ENCODE data around the gene GCA.

Gene GCA

DNA sequence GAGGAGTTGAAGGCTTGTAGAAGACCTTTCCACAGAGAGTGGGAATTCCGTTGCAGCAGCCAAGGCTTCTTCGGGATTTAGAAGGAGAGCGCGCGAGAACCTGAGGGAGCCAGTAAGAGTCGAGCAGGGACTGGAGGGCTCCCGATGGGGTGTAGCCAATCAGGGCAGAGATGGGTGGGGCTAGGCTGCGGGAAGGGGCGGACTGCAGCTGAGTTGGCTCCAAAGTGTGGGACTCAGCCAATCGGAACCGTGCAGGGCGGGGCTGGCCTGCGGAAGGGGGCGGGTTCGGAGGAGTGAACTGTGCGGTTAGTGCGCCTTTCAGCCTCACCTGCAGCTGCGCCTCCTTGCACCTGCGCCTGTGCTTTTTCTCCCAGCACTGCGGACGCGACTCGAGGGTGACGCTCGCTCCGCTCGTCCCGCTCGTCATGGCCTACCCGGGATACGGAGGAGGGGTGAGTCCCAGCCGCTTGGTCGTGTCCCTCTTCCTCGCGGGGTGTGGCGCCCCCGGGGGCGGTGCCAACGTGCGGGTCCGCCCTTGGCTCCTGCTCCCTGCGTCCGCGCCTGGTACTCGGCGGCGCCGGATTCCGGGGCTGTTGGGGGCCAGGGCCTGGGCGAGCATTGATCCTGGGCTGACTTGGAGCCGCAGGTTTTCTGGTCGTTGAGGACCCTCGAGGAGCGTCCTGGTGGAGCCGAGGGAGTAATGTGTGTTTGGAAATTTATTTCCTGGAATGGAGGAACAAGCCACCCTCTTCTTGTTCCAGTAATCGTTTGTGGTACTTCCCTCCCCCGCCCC, at the start of gene GCA:
TSS of gene GCA (plus strand) at position 309 of the 793 bp plus-strand sequence. CDS start at position 426, 117 bp downstream.
- DNase-seq (ENCODE audit: low spot score): peak; percentile 88

GRCh38 chr2:162295009-162295408, 48.9 kb upstream of the GCA start:
- no peak for DNase-seq (ENCODE audit: low spot score)

GRCh38 chr2:162297925-162298552, 45.9 kb upstream of the GCA start:
- no peak for DNase-seq (ENCODE audit: low spot score)

- no peak for DNase-seq (ENCODE audit: low spot score)
These were observed 45.1 kb upstream of the GCA start for GRCh38 chr2:162298669-162299335.

GRCh38 chr2:162300266-162300665, 43.7 kb upstream of the GCA start:
- no peak for DNase-seq (ENCODE audit: low spot score)

DNA sequence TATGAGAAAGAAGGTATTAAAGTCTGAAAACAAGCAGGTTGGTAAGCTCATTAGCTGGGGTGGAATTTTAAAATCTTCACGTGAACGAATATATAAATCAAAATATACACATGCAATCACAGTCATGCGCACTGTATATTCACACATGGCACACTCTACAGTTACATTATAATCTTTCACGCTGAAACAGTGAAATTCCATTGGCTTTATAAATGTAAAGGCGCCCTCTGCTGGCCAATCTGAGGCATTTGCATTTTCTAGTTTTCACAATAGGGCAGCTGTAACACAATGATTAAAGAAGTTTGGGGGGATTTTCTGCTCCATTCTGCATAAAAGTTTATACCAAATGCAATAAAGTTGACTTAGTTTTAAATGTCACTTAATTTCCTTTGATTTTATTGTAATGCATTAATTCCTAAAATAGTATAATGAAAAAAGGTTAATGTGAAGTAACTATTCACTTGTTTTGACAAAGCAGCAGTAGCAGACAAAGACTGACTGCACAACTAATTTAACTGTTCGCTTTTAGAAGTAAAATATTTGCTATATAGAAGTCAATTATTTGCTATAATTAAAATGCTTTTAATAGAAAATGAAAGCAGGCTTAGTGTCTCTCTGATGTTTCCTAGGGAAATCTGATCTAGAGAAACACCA, 42.7 kb upstream of the GCA start:
- DNase-seq (ENCODE audit: low spot score): no peak

GRCh38 chr2:162301877-162302276, 42.1 kb upstream of the GCA start:
- DNase-seq (ENCODE audit: low spot score): no peak

- DNase-seq (ENCODE audit: low spot score): no peak
These were observed 38.0 kb upstream of the GCA start for GRCh38 chr2:162305901-162306300.

- no peak for DNase-seq (ENCODE audit: low spot score)
These were observed 35.0 kb upstream of the GCA start for GRCh38 chr2:162308747-162309503.

DNA sequence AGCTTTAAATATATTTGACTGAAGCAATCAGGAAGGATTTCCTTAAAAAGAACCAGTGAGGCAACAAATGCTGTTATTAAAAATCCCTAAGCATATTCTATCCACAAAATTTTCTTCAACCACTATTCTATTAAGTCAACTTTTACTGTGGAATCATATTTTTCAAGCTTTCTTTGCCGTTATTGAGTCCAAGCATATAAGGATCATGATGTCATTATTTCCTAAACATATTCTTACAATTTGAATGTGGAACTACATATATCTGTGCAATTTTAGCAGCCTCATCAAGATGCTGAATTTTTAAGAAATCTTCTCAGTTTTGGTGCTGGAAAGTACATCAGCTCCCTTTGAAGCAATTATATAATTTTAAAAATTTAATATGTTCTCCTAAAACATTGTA, 31.1 kb upstream of the GCA start:
- DNase-seq (ENCODE audit: low spot score): no peak

DNA sequence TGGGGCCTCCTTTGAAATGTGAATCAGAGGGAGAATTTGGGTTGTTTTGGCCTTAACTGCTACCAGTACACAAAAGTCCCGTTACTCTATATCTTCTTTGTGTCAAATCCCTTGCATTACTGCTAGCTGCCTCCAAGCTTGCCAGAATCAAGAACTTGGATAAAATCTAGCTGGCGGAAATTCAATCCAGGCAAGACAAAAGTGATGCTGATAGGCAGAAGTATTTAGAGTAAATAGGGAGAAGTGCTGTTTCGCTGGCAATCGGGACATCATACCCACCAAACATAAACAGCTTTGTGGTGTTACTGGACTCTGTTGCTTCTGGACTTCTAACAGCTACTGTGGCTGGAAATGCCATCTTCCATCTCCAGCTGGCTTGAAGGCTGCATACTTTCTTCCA, 28.0 kb upstream of the GCA start:
- DNase-seq (ENCODE audit: low spot score): no peak

DNA sequence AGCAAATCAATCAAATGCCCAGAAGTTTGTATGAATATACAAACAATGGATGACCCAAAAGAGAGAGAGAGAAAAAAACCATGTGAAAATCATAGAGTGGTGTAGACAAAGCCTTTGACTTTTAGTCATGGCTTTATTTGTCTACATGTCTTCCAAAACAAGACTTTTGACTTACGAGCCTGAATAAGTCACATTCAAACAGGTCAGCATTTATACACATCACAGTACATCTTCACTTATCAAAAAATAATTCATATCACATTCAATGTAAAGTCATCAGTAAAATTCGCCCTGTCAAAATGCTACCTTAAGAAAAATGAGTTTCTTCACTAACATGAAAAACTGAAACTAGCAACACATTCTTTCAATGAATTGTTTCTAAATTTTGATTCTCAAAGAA, 27.3 kb upstream of the GCA start:
- no peak for DNase-seq (ENCODE audit: low spot score)

GRCh38 chr2:162317058-162317742, 26.7 kb upstream of the GCA start:
- no peak for DNase-seq (ENCODE audit: low spot score)

DNA sequence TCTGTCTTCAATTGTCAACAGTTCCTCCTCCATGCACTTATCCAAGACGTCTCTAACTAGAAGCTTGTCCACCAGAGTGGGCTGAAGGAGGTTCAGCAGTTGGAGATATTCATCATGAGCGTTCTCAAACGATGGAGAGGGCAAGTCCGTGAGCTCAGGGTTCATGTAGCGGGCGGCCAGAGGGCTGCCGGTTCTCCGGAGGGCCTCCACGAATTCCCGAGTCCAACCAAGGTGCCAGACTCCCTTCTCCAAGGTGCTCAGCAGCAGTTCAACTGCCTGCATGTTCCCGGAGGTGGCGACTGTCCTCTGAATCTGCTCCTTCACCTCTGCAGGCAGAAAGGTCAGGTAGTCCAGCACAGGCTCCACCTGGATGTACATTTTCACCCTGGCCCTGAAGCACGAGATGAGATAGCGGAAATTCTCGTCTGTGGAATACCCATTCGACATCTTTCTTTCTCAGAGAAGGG, 26.0 kb upstream of the GCA start:
- peak; percentile 20 for DNase-seq (ENCODE audit: low spot score)

DNA sequence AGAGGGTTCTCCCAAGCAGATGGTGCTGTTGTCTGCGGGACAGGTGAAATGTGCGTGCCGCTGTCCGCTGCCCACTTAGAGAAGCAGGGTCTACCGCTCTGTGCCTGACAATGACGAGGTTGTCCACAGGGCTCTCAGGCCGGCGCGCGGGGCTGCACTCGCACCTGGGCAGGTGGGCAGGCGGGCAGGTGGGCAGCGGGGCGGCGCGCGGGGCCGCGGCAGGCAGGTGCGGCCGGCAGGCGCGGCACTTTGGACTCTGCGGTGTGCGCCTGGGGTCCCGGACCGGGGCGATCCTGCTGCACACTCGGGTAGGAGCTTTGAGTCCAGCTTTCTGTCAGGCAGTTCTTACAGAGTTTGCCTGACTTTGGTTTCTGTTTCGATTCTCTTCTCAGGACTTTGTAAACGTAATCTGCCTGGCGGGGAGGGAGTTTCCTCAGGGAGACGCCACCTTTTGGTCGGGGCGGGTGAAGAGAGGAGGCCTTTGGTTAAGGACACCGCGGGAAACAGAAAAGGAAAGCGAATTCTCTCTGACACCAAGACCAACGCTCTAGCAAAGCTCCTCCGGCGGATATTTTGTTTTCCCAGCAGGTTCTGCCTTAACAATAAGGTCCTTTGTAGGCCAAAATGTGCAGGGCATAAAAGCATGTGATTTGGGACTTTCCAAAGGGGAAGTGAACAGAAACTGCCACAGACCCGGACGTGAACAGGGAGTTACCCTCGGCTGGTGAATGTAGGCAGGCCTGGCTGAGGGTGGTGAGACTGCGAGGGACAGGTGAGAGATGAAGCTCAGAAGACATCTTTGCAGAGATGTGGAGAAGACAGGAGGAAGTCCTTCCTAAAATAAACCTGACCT, 25.4 kb upstream of the GCA start, which contains the start of gene IFIH1:
TSS of gene IFIH1 (minus strand) at position 357 of the 853 bp plus-strand sequence. CDS start 377 bp downstream, outside the sequence.
- DNase-seq (ENCODE audit: low spot score): peak; percentile 89

GRCh38 chr2:162320864-162321517, 22.9 kb upstream of the GCA start:
- DNase-seq (ENCODE audit: low spot score): no peak

DNA sequence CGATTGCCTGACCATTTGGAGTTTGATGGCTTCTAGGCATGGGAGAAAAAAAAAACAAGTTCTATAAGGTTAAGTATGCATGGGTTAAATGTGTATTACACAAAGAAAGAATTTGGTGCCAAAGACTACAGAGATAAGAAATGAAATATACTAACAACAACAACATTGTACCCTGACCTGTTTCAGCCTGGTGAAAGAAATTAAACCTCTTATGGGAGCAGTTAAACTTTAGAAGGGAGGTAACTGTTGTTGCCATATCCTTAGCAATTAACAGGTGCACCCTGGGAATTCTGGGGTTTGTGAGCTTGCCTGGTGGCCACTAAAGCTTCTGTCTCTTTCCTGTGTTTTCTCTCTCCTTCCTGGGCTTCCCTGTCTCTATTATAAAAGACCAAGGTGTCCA, 19.0 kb upstream of the GCA start:
- no peak for DNase-seq (ENCODE audit: low spot score)

DNA sequence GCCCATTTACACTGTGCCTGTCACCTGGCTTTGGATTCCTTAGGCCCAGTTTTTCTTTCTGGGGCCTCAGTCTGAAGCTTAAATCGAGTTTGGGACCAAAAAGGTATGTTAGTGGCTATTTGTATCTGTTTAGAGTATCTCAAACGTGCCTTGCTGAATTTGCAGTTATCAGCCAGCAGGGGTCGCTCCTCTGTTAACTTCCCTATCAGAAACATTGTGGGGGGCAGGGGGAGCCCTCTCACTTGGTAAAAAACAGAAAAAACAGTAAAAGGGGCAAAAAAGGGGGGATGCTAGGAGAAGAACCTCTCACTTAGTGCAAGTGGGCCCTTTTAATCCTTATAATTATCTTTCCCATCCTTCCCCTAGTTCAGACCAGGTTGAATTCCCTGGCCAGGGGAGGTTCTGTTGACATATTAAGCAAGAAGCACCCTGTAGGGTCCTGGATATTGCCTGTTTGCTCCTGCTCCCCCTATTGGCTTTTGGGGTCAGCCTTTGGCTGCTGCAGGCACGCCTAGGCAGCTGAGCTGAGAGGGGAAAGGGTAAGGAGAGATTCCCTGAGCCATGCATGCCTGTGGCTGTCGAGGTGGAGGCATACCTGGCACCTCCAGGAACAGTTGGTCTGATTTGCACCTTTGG, 16.7 kb upstream of the GCA start:
- no peak for DNase-seq (ENCODE audit: low spot score)

DNA sequence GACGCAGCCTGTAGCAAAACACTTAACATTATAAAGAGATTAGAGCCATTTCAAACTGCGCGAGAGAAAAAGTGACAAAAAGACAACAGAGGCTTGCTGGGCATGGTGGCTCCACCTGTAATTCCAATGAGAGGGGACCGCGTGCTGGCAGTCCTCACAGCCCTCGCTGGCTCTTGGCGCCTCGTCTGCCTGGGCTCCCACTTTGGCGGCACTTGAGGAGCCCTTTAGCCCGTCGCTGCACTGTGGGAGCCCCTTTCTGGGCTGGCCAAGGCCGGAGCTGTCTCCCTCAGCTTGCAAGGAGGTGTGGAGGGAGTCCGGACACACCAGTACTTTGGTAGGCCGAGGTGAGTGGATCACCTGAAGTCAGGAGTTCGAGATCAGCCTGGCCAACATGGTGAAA, 16.1 kb upstream of the GCA start:
- no peak for DNase-seq (ENCODE audit: low spot score)

Data from HuH-7 (cell line).